Measurements from ENCODE around the gene C1orf35.

C1orf35 gene

GRCh38 chr1:228066416-228066815 lies 36.7 kb downstream of the C1orf35 start:
- Mint-ChIP-seq H3K4me1 (no peaks in the 10 kb centered on the region), H3K27ac (no peak overlapping the region), H3K4me3 (no peak overlapping the region), H3K36me3 (no peaks in the 10 kb centered on the region), H3K9me3 (no peaks in the 10 kb centered on the region), H3K27me3 (peaks cover 41 to 60% of the 10 kb centered on the region in 2 donors)
- ATAC-seq (replicated peaks) (no peak), DNase-seq (no peak)

- no peak for DNase-seq
- Mint-ChIP-seq H3K36me3 (no peaks in the 10 kb centered on the region), H3K27me3 (peaks cover 48 to 67% of the 10 kb centered on the region in 2 donors), H3K4me1 (peaks cover 3 to 6% of the 10 kb centered on the region in 2 donors), H3K9me3 (no peaks in the 10 kb centered on the region), H3K27ac (no peak overlapping the region), H3K4me3 (no peak overlapping the region)
- no peak for ATAC-seq (replicated peaks)
These were observed 37.4 kb downstream of the C1orf35 start for GRCh38 chr1:228065543-228066347.

GRCh38 chr1:228064741-228065542 lies 38.2 kb downstream of the C1orf35 start:
- H3K9me3 Mint-ChIP-seq, result no peaks in the 10 kb centered on the region
- no peak overlapping the region for H3K27ac Mint-ChIP-seq
- H3K4me1 Mint-ChIP-seq, result peaks cover 8 to 11% of the 10 kb centered on the region in 2 donors
- DNase-seq (no peak), ATAC-seq (replicated peaks) (no peak)
- H3K36me3 Mint-ChIP-seq, result no peaks in the 10 kb centered on the region
- H3K27me3 Mint-ChIP-seq, result peaks cover 53 to 72% of the 10 kb centered on the region in 2 donors
- no peak overlapping the region for H3K4me3 Mint-ChIP-seq

- peaks cover 8 to 16% of the 10 kb centered on the region in 2 donors for H3K4me1 Mint-ChIP-seq
- DNase-seq, result no peak
These were observed 38.8 kb downstream of the C1orf35 start for GRCh38 chr1:228064296-228064695.

GRCh38 chr1:228063251-228064191 lies 39.6 kb downstream of the C1orf35 start:
- DNase-seq (no peak), ATAC-seq (replicated peaks) (no peak)
- Mint-ChIP-seq H3K9me3 (no peaks in the 10 kb centered on the region), H3K27ac (no peak overlapping the region), H3K36me3 (no peaks in the 10 kb centered on the region), H3K27me3 (peaks cover 54 to 82% of the 10 kb centered on the region in 2 donors), H3K4me1 (peaks cover 8 to 16% of the 10 kb centered on the region in 2 donors), H3K4me3 (no peak overlapping the region)

More at GRCh38 chr1:228064296-228064695, 38.8 kb downstream of the C1orf35 start:
- Mint-ChIP-seq H3K36me3 (no peaks in the 10 kb centered on the region), H3K27me3 (peaks cover 53 to 78% of the 10 kb centered on the region in 2 donors), H3K27ac (no peak overlapping the region), H3K4me3 (no peak overlapping the region), H3K9me3 (no peaks in the 10 kb centered on the region)
- ATAC-seq (replicated peaks), result no peak

- Mint-ChIP-seq H3K4me3 (no peak overlapping the region), H3K4me1 (peaks cover 8 to 16% of the 10 kb centered on the region in 2 donors), H3K36me3 (no peaks in the 10 kb centered on the region), H3K27ac (no peak overlapping the region), H3K9me3 (no peaks in the 10 kb centered on the region), H3K27me3 (peaks cover 60 to 88% of the 10 kb centered on the region in 2 donors)
- no peak for ATAC-seq (replicated peaks)
- DNase-seq, result no peak
These were observed 40.3 kb downstream of the C1orf35 start for GRCh38 chr1:228062812-228063211.

- peaks cover 60 to 86% of the 10 kb centered on the region in 2 donors for H3K27me3 Mint-ChIP-seq
- H3K4me1 Mint-ChIP-seq, result peaks cover 8 to 16% of the 10 kb centered on the region in 2 donors
These were observed 40.9 kb downstream of the C1orf35 start for GRCh38 chr1:228062085-228062791.

GRCh38 chr1:228061411-228062084 lies 41.6 kb downstream of the C1orf35 start:
- Mint-ChIP-seq H3K36me3 (no peaks in the 10 kb centered on the region), H3K9me3 (no peaks in the 10 kb centered on the region), H3K27ac (no peak overlapping the region), H3K4me1 (peaks cover 8 to 16% of the 10 kb centered on the region in 2 donors), H3K4me3 (no peak overlapping the region), H3K27me3 (peaks cover 55 to 85% of the 10 kb centered on the region in 2 donors)
- no peak for DNase-seq
- no peak for ATAC-seq (replicated peaks)

More at GRCh38 chr1:228062085-228062791, 40.9 kb downstream of the C1orf35 start:
- DNase-seq (no peak), ATAC-seq (replicated peaks) (no peak)
- H3K27ac Mint-ChIP-seq, result no peak overlapping the region
- H3K9me3 Mint-ChIP-seq, result no peaks in the 10 kb centered on the region
- H3K4me3 Mint-ChIP-seq, result no peak overlapping the region
- H3K36me3 Mint-ChIP-seq, result no peaks in the 10 kb centered on the region

- no peak for ATAC-seq (replicated peaks)
- no peak for DNase-seq
- Mint-ChIP-seq H3K27me3 (peaks cover 54 to 85% of the 10 kb centered on the region in 2 donors), H3K36me3 (no peaks in the 10 kb centered on the region), H3K4me3 (peak overlapping the region; percentile 33 to 34), H3K9me3 (no peaks in the 10 kb centered on the region), H3K4me1 (peaks cover 8 to 16% of the 10 kb centered on the region in 2 donors), H3K27ac (no peak overlapping the region)
These were observed 42.5 kb downstream of the C1orf35 start for GRCh38 chr1:228060458-228061190.

GRCh38 chr1:228059634-228060457 lies 43.3 kb downstream of the C1orf35 start:
- Mint-ChIP-seq H3K27me3 (peaks cover 51 to 82% of the 10 kb centered on the region in 2 donors), H3K9me3 (no peaks in the 10 kb centered on the region), H3K4me3 (peak overlapping the region; percentile 34 to 38), H3K27ac (no peak overlapping the region), H3K36me3 (no peaks in the 10 kb centered on the region), H3K4me1 (peaks cover 8 to 16% of the 10 kb centered on the region in 2 donors)
- ATAC-seq (replicated peaks) (peak; percentile 54 to 65), DNase-seq (peak; percentile 23)

- Mint-ChIP-seq H3K27ac (no peak overlapping the region), H3K27me3 (peaks cover 56 to 82% of the 10 kb centered on the region in 2 donors), H3K4me1 (peaks cover 8 to 16% of the 10 kb centered on the region in 2 donors), H3K9me3 (peaks cover 2 to 4% of the 10 kb centered on the region in 2 donors), H3K4me3 (peak overlapping the region in 1 of 2 donors; percentile 38), H3K36me3 (peaks cover 0 to 1% of the 10 kb centered on the region in 2 donors)
- peak; percentile 63 to 71 for ATAC-seq (replicated peaks)
- DNase-seq, result peak; percentile 17
These were observed 44.0 kb downstream of the C1orf35 start for GRCh38 chr1:228058949-228059633.
